HG03575 (cell line): ENCODE data around the gene FRZB.

ENCODE experiments used
- ATAC-seq: cut with Tn5 transposase; IDR thresholded peaks from one replicate; pipeline ENCODE4 v1.9.1; 2021; ENCODE audit not compliant: unreplicated experiment, insufficient number of reproducible peaks, low FRiP score; ENCODE audit errors: extremely low read depth

Gene FRZB

GRCh38 chr2:182817558-182817957 is 48.9 kb downstream of the FRZB start:
- no peak for ATAC-seq

GRCh38 chr2:182816866-182817265 is 49.6 kb downstream of the FRZB start:
- no peak for ATAC-seq

- no peak for ATAC-seq
Observed at GRCh38 chr2:182814804-182815203, 51.6 kb downstream of the FRZB start.

GRCh38 chr2:182814380-182814779 is 52.1 kb downstream of the FRZB start:
- no peak for ATAC-seq

GRCh38 chr2:182810087-182810486 is 56.4 kb downstream of the FRZB start:
- ATAC-seq = no peak

- no peak for ATAC-seq
Observed at GRCh38 chr2:182807319-182807718, 59.1 kb downstream of the FRZB start.

- ATAC-seq = no peak
Observed at GRCh38 chr2:182804128-182804527, 62.3 kb downstream of the FRZB start.

- no peak for ATAC-seq
Observed at GRCh38 chr2:182798736-182799135, 67.7 kb downstream of the FRZB start.

GRCh38 chr2:182792441-182792840 is 74.0 kb downstream of the FRZB start:
- ATAC-seq = no peak

- no peak for ATAC-seq
Observed at GRCh38 chr2:182784777-182785176, 81.7 kb downstream of the FRZB start.

GRCh38 chr2:182784058-182784706 is 82.3 kb downstream of the FRZB start:
- no peak for ATAC-seq
